Right atrium auricular region (tissue), 2 donors: Measurements from ENCODE around the gene PPP6R2. TPM values are rescaled to one million over a fixed set of nuclear protein-coding genes. Genes with fewer than 3 reads are reported as not detected.

Experiments
- DNase-seq: peaks from one replicate; pipeline ENCODE4 v3.0.0-alpha.2; 2019; ENCODE audit warnings: low spot score
- H3K27ac ChIP-seq, 2 donors: fragments of 200-600 bp; sonication (generic); 1 replicate in 1 of 2; 2 replicates in 1 of 2; pipeline ENCODE4 v1.5.1; 2016 to 2019
- H3K27me3 ChIP-seq, 2 donors: fragments of 200-600 bp; sonication (generic); one replicate each; pipeline versions ENCODE4 v1.5.1 to v1.6.0; 2017 to 2019
- H3K36me3 ChIP-seq: fragments of 200-600 bp; sonication (generic); one replicate; pipeline ENCODE4 v1.5.1; 2016
- H3K4me1 ChIP-seq, 2 donors: fragments of 200-600 bp; sonication (generic); one replicate each; pipeline versions ENCODE4 v1.5.1 to v1.6.0; 2017 to 2019
- H3K4me3 ChIP-seq, 2 donors: fragments of 200-600 bp; sonication (generic); 1 replicate in 1 of 2; 2 replicates in 1 of 2; pipeline ENCODE4 v1.5.1; 2017 to 2019; ENCODE audit warnings: mild to moderate bottlenecking in 1 of 2, moderate library complexity in 1 of 2
- H3K9me3 ChIP-seq, 2 donors: fragments of 200-600 bp; sonication (generic); one replicate each; pipeline ENCODE4 v1.5.1; 2019
- total RNA-seq, 2 donors: library from RNA; depleted of rRNA; stranded (reverse); fragments of >200 nt; gene quantifications; one replicate each; pipeline ENCODE4 v1.1.0, GENCODE V29; 2016
- TF ChIP-seq, protein P1 (sequence below), 2 donors: fragments of 200-600 bp; sonication (generic); IDR thresholded peaks; one replicate each; pipeline ENCODE4 v1.5.1; 2019; ENCODE audit warnings: antibody characterized with exemption in 2 of 2

PPP6R2 gene
- total RNA-seq, 2 donors from 2014 or later, result 45.2 to 54.8 TPM

DNA sequence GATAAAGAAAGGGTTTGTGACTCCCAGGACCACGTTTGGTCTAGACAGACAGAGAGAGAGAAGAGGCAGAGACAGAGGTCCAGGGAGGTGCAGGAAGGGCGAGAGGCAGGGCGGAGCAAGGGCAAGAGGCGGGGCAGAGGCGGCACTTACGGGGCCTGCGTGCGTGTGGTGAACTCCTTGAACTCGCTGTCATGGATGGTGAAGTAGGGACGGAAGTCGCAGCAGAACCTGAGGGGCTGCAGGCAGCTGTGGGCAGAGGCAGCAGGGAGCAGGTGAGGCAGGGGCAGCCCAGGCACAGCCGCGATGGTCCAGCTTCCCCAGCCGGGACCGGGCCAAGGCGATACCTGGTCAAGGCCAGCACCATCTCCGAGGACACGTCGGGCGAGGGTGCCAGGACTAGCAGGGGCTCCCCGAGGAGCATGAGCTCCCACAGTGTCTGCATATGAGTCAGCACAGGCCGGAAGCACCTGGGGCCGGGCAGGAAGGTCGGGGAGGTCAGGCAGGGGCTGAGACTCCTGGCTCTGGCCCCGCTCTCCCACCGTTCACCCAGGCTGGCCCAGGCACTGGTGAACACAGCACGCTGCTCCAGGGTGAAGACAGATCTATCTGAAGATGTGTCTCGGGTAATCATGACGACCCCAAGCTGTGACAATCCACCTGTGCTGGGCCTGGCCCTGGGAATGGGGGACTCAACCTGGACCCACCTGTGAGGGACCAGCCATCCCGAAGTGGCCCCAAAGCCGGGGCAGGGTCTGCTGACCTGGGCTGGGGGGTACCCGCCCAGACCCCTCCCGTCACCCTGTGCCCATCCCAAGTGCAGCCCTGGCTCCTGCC lies 28.5 kb upstream of the PPP6R2 start:
- H3K36me3 ChIP-seq, result no peaks in the 10 kb centered on the region
- no peaks in the 10 kb centered on the region for H3K27me3 ChIP-seq
- peak overlapping the region in 1 of 2 donors; percentile 26 for H3K4me3 ChIP-seq
- no peaks in the 10 kb centered on the region for H3K9me3 ChIP-seq
- TF ChIP-seq, protein P1, sequence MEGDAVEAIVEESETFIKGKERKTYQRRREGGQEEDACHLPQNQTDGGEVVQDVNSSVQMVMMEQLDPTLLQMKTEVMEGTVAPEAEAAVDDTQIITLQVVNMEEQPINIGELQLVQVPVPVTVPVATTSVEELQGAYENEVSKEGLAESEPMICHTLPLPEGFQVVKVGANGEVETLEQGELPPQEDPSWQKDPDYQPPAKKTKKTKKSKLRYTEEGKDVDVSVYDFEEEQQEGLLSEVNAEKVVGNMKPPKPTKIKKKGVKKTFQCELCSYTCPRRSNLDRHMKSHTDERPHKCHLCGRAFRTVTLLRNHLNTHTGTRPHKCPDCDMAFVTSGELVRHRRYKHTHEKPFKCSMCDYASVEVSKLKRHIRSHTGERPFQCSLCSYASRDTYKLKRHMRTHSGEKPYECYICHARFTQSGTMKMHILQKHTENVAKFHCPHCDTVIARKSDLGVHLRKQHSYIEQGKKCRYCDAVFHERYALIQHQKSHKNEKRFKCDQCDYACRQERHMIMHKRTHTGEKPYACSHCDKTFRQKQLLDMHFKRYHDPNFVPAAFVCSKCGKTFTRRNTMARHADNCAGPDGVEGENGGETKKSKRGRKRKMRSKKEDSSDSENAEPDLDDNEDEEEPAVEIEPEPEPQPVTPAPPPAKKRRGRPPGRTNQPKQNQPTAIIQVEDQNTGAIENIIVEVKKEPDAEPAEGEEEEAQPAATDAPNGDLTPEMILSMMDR (IDR thresholded peaks at IDR 0.05), result no peak
- peaks cover 0 to 8% of the 10 kb centered on the region in 2 donors for H3K4me1 ChIP-seq
- H3K27ac ChIP-seq, result no peak overlapping the region
- no peak for DNase-seq

DNA sequence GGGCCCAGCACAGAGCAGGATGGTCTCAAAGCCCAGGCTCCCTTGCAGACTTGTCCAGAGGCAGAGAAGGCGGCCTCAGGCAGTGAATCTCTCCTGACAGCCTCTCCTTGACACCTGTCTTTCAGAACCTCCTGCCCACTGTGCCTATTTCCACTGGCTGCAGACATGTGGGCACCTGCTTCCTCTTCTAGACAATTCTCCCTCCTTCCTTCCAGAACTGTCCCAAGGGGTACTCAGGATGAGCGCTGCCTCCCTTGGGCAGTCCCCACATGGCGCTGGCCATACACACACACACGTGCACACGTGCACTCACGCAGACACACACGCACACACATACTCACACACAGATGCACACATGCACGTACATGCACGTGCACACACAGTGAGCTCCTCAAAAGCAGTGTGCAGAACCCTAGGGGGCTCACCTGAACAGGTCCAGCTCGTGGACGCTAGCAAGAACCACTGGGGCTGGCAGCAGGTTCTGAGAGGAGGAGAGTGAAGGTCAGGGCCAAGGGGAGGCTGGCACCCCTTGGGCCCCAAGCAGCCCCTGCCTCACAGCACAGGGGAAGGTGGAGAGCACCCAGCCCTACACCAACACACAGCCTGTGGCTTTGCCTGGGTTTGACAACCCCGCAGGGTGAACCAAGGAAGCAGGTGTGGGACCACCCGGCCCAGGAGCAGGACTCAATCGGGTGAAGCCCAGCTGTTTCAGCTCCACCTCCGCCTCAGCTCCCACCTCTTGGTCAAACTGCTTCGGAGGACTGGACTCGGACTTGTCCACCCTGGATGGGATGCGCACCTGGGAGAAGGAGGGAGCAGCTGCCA lies 27.6 kb upstream of the PPP6R2 start:
- Histone ChIP-seq H3K36me3 (no peaks in the 10 kb centered on the region), H3K9me3 (no peaks in the 10 kb centered on the region), H3K4me1 (peaks cover 0 to 7% of the 10 kb centered on the region in 2 donors), H3K4me3 (no peak overlapping the region), H3K27ac (no peak overlapping the region), H3K27me3 (no peaks in the 10 kb centered on the region)
- TF ChIP-seq, protein P1 (IDR thresholded peaks at IDR 0.05), result no peak
- no peak for DNase-seq

- Histone ChIP-seq H3K9me3 (no peaks in the 10 kb centered on the region), H3K4me1 (peaks cover 0 to 7% of the 10 kb centered on the region in 2 donors)
Measured at GRCh38 chr22:50316114-50317065, 26.7 kb upstream of the PPP6R2 start.

DNA sequence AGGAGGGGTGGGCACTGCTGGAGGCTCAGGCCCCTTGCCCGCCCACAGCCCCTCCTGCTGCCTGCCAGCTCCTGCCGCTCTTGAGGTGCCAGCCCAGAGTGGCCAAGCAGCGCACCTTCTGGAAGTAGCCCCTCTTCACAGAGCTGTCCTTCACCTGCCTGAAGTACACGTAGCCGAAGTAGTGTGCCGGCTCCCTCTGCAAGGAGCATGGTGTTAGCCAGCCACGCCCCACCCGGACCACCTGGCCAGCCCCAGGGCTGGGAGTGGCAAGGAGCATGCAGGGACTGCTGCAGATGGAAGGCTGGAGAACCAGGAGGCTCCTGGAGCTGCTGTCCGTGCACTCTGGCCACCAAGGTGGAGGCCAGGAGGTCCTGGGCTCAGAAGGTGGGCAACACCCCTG lies 25.9 kb upstream of the PPP6R2 start:
- H3K27me3 ChIP-seq, result no peaks in the 10 kb centered on the region
- peaks cover 0 to 7% of the 10 kb centered on the region in 2 donors for H3K4me1 ChIP-seq
- DNase-seq, result no peak
- no peak overlapping the region for H3K4me3 ChIP-seq
- H3K9me3 ChIP-seq, result no peaks in the 10 kb centered on the region
- no peaks in the 10 kb centered on the region for H3K36me3 ChIP-seq
- TF ChIP-seq, protein P1 (IDR thresholded peaks at IDR 0.05), result no peak
- no peak overlapping the region for H3K27ac ChIP-seq

More at GRCh38 chr22:50316114-50317065, 26.7 kb upstream of the PPP6R2 start:
- Histone ChIP-seq H3K36me3 (no peaks in the 10 kb centered on the region), H3K27ac (no peak overlapping the region), H3K4me3 (no peak overlapping the region), H3K27me3 (no peaks in the 10 kb centered on the region)
- TF ChIP-seq, protein P1 (IDR thresholded peaks at IDR 0.05), result no peak
- no peak for DNase-seq

GRCh38 chr22:50317674-50318073 lies 25.5 kb upstream of the PPP6R2 start:
- TF ChIP-seq, protein P1 (IDR thresholded peaks at IDR 0.05), result no peak
- no peak overlapping the region for H3K4me3 ChIP-seq
- H3K27me3 ChIP-seq, result no peaks in the 10 kb centered on the region
- H3K36me3 ChIP-seq, result no peaks in the 10 kb centered on the region
- no peaks in the 10 kb centered on the region for H3K9me3 ChIP-seq
- peaks cover 0 to 7% of the 10 kb centered on the region in 2 donors for H3K4me1 ChIP-seq
- DNase-seq, result no peak
- no peak overlapping the region for H3K27ac ChIP-seq
